Measurements from ENCODE around the gene RUNX3. TPM values are rescaled to one million over a fixed set of nuclear protein-coding genes. Genes with fewer than 3 reads are reported as not detected.
A peak's percentile ranks its signal among the peaks of the same experiment; 100 is the strongest.

The RUNX3 gene
- total and polyA plus RNA-seq, 2 donors (not counting 1 experiment from before 2014, with no cell fraction given): 86.0 to 127 TPM

DNA sequence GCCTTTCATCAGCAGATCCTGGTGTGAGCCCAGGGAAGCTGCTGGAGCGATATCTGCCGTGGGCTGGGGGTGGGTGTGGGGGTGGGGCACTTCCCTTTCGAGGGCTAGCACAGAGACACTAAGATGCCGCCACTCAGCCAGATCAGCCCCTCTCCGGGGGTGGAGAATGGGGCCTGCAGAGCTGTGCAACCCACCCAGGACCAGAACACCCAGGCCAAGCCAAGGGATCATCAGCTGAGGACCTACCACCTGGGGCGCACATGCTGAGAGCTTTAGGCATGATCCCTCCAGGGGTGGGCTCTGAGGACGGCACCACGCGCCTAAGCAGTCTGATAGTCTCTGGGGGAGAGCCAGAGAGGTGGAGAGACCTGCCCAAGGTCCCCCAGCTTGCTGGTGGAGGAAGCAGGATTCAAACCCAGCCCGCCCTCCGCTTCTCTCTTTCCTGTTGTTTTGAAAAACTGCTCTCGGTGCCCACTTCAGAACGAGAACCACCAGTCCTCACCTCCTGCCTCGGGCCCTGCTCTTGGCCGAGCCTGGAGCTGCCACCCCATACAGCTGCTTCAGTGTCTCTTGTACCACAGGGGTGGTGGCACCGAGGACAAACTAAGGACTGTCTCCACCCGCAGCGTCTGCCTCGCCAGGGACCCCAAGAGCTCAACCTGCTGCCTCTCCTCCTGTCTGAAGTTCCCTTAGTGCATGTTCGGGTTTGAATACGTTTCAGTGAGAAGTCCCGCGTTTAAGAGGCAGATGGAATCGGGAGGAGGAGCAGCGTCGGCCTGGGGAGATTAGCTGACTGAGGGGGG, 39.7 kb upstream of the RUNX3 start:
- no peaks in the 10 kb centered on the region for H4K20me1 ChIP-seq (ENCODE audit: control insufficient read depth, insufficient read depth, low read length, poor library complexity, severe bottlenecking)
- CTCF ChIA-PET: interaction anchor here (0.7 to 2.3 kb wide), 4 partner anchors 18 to 67 kb away, joined by 3 to 7 read pairs (median 4); no protein-coding TSS in a partner anchor
- intact Hi-C loops (cut with micrococcal nuclease): no loop called here
- TF ChIP-seq, protein P1, sequence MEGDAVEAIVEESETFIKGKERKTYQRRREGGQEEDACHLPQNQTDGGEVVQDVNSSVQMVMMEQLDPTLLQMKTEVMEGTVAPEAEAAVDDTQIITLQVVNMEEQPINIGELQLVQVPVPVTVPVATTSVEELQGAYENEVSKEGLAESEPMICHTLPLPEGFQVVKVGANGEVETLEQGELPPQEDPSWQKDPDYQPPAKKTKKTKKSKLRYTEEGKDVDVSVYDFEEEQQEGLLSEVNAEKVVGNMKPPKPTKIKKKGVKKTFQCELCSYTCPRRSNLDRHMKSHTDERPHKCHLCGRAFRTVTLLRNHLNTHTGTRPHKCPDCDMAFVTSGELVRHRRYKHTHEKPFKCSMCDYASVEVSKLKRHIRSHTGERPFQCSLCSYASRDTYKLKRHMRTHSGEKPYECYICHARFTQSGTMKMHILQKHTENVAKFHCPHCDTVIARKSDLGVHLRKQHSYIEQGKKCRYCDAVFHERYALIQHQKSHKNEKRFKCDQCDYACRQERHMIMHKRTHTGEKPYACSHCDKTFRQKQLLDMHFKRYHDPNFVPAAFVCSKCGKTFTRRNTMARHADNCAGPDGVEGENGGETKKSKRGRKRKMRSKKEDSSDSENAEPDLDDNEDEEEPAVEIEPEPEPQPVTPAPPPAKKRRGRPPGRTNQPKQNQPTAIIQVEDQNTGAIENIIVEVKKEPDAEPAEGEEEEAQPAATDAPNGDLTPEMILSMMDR (IDR thresholded peaks at IDR 0.05): no peak
- TF ChIP-seq EZH2 (IDR thresholded peaks at IDR 0.05; ENCODE audit: borderline replicate concordance, insufficient read depth, low read depth, low read length, poor library complexity, severe bottlenecking): no peak
- Mint-ChIP-seq H3K4me1 (peaks cover 27% of the 10 kb centered on the region), H3K4me3 (no peak overlapping the region), H3K9me3 (ENCODE audit: insufficient read depth) (peaks cover 3% of the 10 kb centered on the region), H3K27me3 (no peaks in the 10 kb centered on the region), H3K27ac (peak overlapping the region; percentile 41)
- no peak for ATAC-seq (ENCODE audit: low read depth)
- H3K27me3 ChIP-seq (replicated peaks in 1 of 4; ENCODE audit: control extremely low read depth in 1 of 4, control insufficient read depth in 3 of 4, insufficient read depth in 4 of 4, low read length in 3 of 4): no peaks in the 10 kb centered on the region
- no peak overlapping the region for H3K4me3 ChIP-seq (ENCODE audit: control extremely low read depth in 1 of 5, extremely low read depth in 1 of 5, insufficient read depth in 1 of 5, low read depth in 2 of 5, low read length in 4 of 5)
- POLR2A ChIA-PET: no interaction called here
- peaks cover 4 to 14% (median 4%) of the 10 kb centered on the region in 3 donors for H3K9me3 ChIP-seq (ENCODE audit: control extremely low read depth in 1 of 3, control insufficient read depth in 2 of 3, insufficient read depth in 1 of 3, low read length in 2 of 3)
- H3K9ac ChIP-seq (ENCODE audit: low read length): no peak overlapping the region
- H3K4me2 ChIP-seq (replicated peaks; ENCODE audit: low read depth, low read length, poor library complexity, severe bottlenecking): no peak overlapping the region
- no peaks in the 10 kb centered on the region for H3K36me3 ChIP-seq (replicated peaks in 1 of 2; ENCODE audit: control extremely low read depth in 1 of 2, control insufficient read depth in 1 of 2, extremely low read depth in 1 of 2, insufficient read depth in 2 of 2, low read length in 1 of 2)
- no peak for DNase-seq
- no peak overlapping the region for H2AFZ ChIP-seq (ENCODE audit: insufficient read depth, low read depth, low read length, poor library complexity, severe bottlenecking)
- H3K27ac ChIP-seq (ENCODE audit: low read length in 2 of 2): no peak overlapping the region
- peaks cover 9 to 14% of the 10 kb centered on the region in 2 donors for H3K4me1 ChIP-seq (ENCODE audit: control insufficient read depth in 2 of 2, insufficient read depth in 2 of 2, low read length in 2 of 2)
- no peaks in the 10 kb centered on the region for H3K79me2 ChIP-seq (ENCODE audit: control insufficient read depth, insufficient read depth, low read length)
- WGBS (ENCODE audit: insufficient coverage): 79% methylated on average over 23 of the region's 26 CpGs

DNA sequence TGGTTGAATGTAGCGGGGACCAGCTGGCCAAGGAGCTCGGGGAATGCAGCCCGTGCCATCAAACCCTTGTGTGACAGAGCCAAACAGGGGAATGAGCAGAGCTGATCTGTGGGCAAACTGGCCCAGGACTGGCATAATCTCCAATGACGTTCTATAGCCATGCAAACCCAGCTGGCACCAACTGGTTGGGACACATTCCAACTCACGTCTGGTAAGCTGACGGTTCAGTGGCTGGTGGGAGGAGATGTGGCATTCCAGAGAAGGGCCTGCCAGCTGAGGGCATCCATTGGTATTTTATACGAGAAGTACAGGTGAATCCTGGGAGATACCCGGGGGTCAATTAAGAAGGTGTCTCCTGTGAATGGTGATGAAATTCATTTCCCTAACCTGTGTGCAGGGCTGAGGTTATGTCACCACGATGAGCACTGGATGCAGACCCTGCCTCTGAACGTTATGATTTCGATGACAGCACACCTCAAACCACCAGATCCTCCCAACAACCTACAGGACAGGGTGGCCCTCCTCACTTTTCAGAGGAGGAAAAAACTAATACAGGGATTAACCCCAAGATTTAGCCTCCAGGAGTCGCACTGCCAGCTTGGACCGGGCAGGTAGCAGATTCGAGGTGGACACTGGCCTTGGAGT, 39.0 kb upstream of the RUNX3 start:
- Mint-ChIP-seq H3K27ac (no peak overlapping the region), H3K27me3 (no peaks in the 10 kb centered on the region), H3K4me1 (peaks cover 33% of the 10 kb centered on the region), H3K4me3 (no peak overlapping the region), H3K9me3 (ENCODE audit: insufficient read depth) (no peaks in the 10 kb centered on the region)
- intact Hi-C loops (cut with micrococcal nuclease): no loop called here
- H3K9me3 ChIP-seq (ENCODE audit: control extremely low read depth in 1 of 3, control insufficient read depth in 2 of 3, insufficient read depth in 1 of 3, low read length in 2 of 3): peaks cover 0 to 10% (median 0%) of the 10 kb centered on the region in 3 donors
- no peaks in the 10 kb centered on the region for H4K20me1 ChIP-seq (ENCODE audit: control insufficient read depth, insufficient read depth, low read length, poor library complexity, severe bottlenecking)
- no peak overlapping the region for H3K27ac ChIP-seq (ENCODE audit: low read length in 2 of 2)
- no peak for TF ChIP-seq EZH2 (IDR thresholded peaks at IDR 0.05; ENCODE audit: borderline replicate concordance, insufficient read depth, low read depth, low read length, poor library complexity, severe bottlenecking)
- TF ChIP-seq, protein P1 (IDR thresholded peaks at IDR 0.05): no peak
- POLR2A ChIA-PET: no interaction called here
- H3K79me2 ChIP-seq (ENCODE audit: control insufficient read depth, insufficient read depth, low read length): peaks cover 4% of the 10 kb centered on the region
- no peak overlapping the region for H3K9ac ChIP-seq (ENCODE audit: low read length)
- H3K27me3 ChIP-seq (replicated peaks in 1 of 4; ENCODE audit: control extremely low read depth in 1 of 4, control insufficient read depth in 3 of 4, insufficient read depth in 4 of 4, low read length in 3 of 4): no peaks in the 10 kb centered on the region
- WGBS (ENCODE audit: insufficient coverage): 95% methylated on average over 13 of the region's 14 CpGs
- CTCF ChIA-PET: interaction anchor here (1.1 to 2.3 kb wide), 2 partner anchors 19 to 68 kb away, joined by 3 to 7 read pairs; no protein-coding TSS in a partner anchor
- H2AFZ ChIP-seq (ENCODE audit: insufficient read depth, low read depth, low read length, poor library complexity, severe bottlenecking): no peak overlapping the region
- ATAC-seq (ENCODE audit: low read depth): no peak
- peaks cover 17 to 21% of the 10 kb centered on the region in 2 donors for H3K4me1 ChIP-seq (ENCODE audit: control insufficient read depth in 2 of 2, insufficient read depth in 2 of 2, low read length in 2 of 2)
- no peak overlapping the region for H3K4me2 ChIP-seq (replicated peaks; ENCODE audit: low read depth, low read length, poor library complexity, severe bottlenecking)
- H3K36me3 ChIP-seq (replicated peaks in 1 of 2; ENCODE audit: control extremely low read depth in 1 of 2, control insufficient read depth in 1 of 2, extremely low read depth in 1 of 2, insufficient read depth in 2 of 2, low read length in 1 of 2): no peaks in the 10 kb centered on the region
- no peak for DNase-seq
- no peak overlapping the region for H3K4me3 ChIP-seq (ENCODE audit: control extremely low read depth in 1 of 5, extremely low read depth in 1 of 5, insufficient read depth in 1 of 5, low read depth in 2 of 5, low read length in 4 of 5)
